ENCODE data around the gene SLC25A15.
"Not testable (repeated sequence)": the region's sequence is repeated elsewhere in the genome, so short reads cannot be mapped to it uniquely, and the experiment has no call there.

The SLC25A15 gene

GRCh38 chr13:40803316-40803715 lies 13.9 kb downstream of the SLC25A15 start:
- TF ChIP-seq JUND (IDR thresholded peaks at IDR 0.05; ENCODE audit: low read depth): no peak
- no peak for DNase-seq (ENCODE audit: low read depth in 1 of 2, low spot score in 1 of 2)
- in situ Hi-C loops (cut with HindIII; ENCODE audit: low pct_unique_long_range_greater_than_20kb, low sequenced_read_pairs): no loop called here

GRCh38 chr13:40806241-40806640 lies 16.8 kb downstream of the SLC25A15 start:
- in situ Hi-C loops (cut with HindIII; ENCODE audit: low pct_unique_long_range_greater_than_20kb, low sequenced_read_pairs): no loop called here
- no peak for TF ChIP-seq JUND (IDR thresholded peaks at IDR 0.05; ENCODE audit: low read depth)
- DNase-seq (ENCODE audit: low read depth in 1 of 2, low spot score in 1 of 2): no peak

- TF ChIP-seq JUND (IDR thresholded peaks at IDR 0.05; ENCODE audit: low read depth): no peak
- DNase-seq (ENCODE audit: low read depth in 1 of 2, low spot score in 1 of 2): no peak
- in situ Hi-C loops (cut with HindIII; ENCODE audit: low pct_unique_long_range_greater_than_20kb, low sequenced_read_pairs): no loop called here
Measured at GRCh38 chr13:40809471-40809870, 20.1 kb downstream of the SLC25A15 start.

- in situ Hi-C loops (cut with HindIII; ENCODE audit: low pct_unique_long_range_greater_than_20kb, low sequenced_read_pairs): no loop called here
- DNase-seq (ENCODE audit: low read depth in 1 of 2, low spot score in 1 of 2): no peak
- TF ChIP-seq JUND (IDR thresholded peaks at IDR 0.05; ENCODE audit: low read depth): no peak
Measured at GRCh38 chr13:40812102-40812501, 22.7 kb downstream of the SLC25A15 start.

GRCh38 chr13:40812724-40813445 lies 23.5 kb downstream of the SLC25A15 start:
- in situ Hi-C loops (cut with HindIII; ENCODE audit: low pct_unique_long_range_greater_than_20kb, low sequenced_read_pairs): no loop called here

GRCh38 chr13:40813667-40814454 lies 24.4 kb downstream of the SLC25A15 start:
- in situ Hi-C loops (cut with HindIII; ENCODE audit: low pct_unique_long_range_greater_than_20kb, low sequenced_read_pairs): no loop called here
- no peak for TF ChIP-seq JUND (IDR thresholded peaks at IDR 0.05; ENCODE audit: low read depth)
- DNase-seq (ENCODE audit: low read depth in 1 of 2, low spot score in 1 of 2): peak; percentile 25 to 52

More at GRCh38 chr13:40812724-40813445, 23.5 kb downstream of the SLC25A15 start:
- DNase-seq (ENCODE audit: low read depth in 1 of 2, low spot score in 1 of 2): no peak
- TF ChIP-seq JUND (IDR thresholded peaks at IDR 0.05; ENCODE audit: low read depth): no peak

- no peak for DNase-seq (ENCODE audit: low read depth in 1 of 2, low spot score in 1 of 2)
- TF ChIP-seq JUND (IDR thresholded peaks at IDR 0.05; ENCODE audit: low read depth): no peak
- in situ Hi-C loops (cut with HindIII; ENCODE audit: low pct_unique_long_range_greater_than_20kb, low sequenced_read_pairs): no loop called here
Measured at GRCh38 chr13:40814803-40815202, 25.4 kb downstream of the SLC25A15 start.

- no peak for TF ChIP-seq JUND (IDR thresholded peaks at IDR 0.05; ENCODE audit: low read depth)
- in situ Hi-C loops (cut with HindIII; ENCODE audit: low pct_unique_long_range_greater_than_20kb, low sequenced_read_pairs): no loop called here
- DNase-seq (ENCODE audit: low read depth in 1 of 2, low spot score in 1 of 2): no peak
Measured at GRCh38 chr13:40818926-40819325, 29.5 kb downstream of the SLC25A15 start.

GRCh38 chr13:40819797-40820315 lies 30.4 kb downstream of the SLC25A15 start:
- DNase-seq (ENCODE audit: low read depth in 1 of 2, low spot score in 1 of 2): no peak
- in situ Hi-C loops (cut with HindIII; ENCODE audit: low pct_unique_long_range_greater_than_20kb, low sequenced_read_pairs): no loop called here
- no peak for TF ChIP-seq JUND (IDR thresholded peaks at IDR 0.05; ENCODE audit: low read depth)

GRCh38 chr13:40839725-40840124 lies 50.3 kb downstream of the SLC25A15 start:
- DNase-seq (ENCODE audit: low read depth in 1 of 2, low spot score in 1 of 2); in situ Hi-C loops (cut with HindIII; ENCODE audit: low pct_unique_long_range_greater_than_20kb, low sequenced_read_pairs): not testable (repeated sequence)

- DNase-seq (ENCODE audit: low read depth in 1 of 2, low spot score in 1 of 2); in situ Hi-C loops (cut with HindIII; ENCODE audit: low pct_unique_long_range_greater_than_20kb, low sequenced_read_pairs): not testable (repeated sequence)
Measured at GRCh38 chr13:40840955-40841354, 51.5 kb downstream of the SLC25A15 start.

Measured in T47D (cell line).